Cardiac septum (tissue), 1 donor: ENCODE measurements around the gene IL25. TPM values are rescaled to one million over a fixed set of nuclear protein-coding genes. Genes with fewer than 3 reads are reported as not detected.
"Not testable (repeated sequence)": the region's sequence is repeated elsewhere in the genome, so short reads cannot be mapped to it uniquely, and the experiment has no call there.

Experiments used
- DNase-seq: peaks from one replicate; pipeline ENCODE4 v3.0.0-alpha.2; 2020; ENCODE audit warnings: low spot score
- intact Hi-C: fragments of 100-400 bp; cut with DNase I; formaldehyde crosslinking; loops from one replicate; pipeline ENCODE4 v1.14.0; 2022
- total RNA-seq: library from RNA; stranded (reverse); fragmentation: NEBNext Ultra II Directional; extraction: Animal tissue kit (Norgen Biotek cat#: 25700); gene quantifications from one replicate; pipeline ENCODE4 v1.2.1, GENCODE V29; 2021
- donor health status: DM: no; HTN: no; CAD: no.

The IL25 gene
- total RNA-seq, 1 donor from 2014 or later, result not detected

DNA sequence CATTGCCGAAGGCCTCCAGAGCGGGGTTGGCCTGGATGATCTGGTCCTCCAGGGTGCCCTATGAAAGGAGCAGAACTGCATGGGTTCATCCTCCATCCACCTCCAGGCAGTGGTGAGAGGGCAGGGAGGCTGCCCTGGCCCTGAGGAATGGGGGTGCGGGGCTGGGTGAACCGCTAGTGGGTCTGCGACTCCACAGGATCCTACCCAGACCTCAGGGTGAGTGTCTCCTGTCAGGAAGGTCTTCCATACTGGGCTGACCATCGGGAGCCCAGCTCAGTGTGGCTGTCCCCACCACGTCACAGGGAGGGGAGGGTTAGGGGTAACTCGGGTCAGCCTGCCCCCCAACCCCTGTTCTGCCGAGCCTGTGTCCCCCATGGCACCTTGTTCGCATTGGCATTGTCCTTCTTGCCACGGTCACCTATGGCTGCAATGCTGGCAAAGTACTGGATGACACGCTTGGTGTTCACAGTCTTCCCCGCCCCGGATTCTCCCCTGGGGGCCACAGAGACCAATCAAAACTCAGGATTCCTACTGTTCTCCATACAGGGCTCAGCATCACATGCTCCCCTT lies 31.8 kb downstream of the IL25 start:
- no peak for DNase-seq
- intact Hi-C loops, result no loop called here

DNA sequence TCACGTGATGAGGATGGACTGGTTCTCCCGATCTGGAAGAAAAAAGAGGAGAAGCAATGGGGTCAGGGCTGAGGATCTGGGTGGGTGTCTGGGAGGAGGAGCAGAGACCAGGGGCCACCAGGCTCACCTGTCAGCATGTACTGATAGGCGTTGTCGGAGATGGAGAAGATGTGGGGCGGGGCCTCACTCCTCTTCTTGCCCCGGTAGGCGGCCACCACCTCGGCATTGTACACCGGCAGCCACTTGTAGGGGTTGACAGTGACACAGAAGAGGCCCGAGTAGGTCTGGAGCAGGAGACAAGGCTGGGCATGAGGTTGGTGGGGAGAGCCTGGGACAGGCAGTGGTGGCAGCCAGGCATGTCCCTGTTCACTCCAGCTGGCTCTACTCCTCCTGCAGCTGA lies 32.5 kb downstream of the IL25 start:
- intact Hi-C loops, result no loop called here
- no peak for DNase-seq

DNA sequence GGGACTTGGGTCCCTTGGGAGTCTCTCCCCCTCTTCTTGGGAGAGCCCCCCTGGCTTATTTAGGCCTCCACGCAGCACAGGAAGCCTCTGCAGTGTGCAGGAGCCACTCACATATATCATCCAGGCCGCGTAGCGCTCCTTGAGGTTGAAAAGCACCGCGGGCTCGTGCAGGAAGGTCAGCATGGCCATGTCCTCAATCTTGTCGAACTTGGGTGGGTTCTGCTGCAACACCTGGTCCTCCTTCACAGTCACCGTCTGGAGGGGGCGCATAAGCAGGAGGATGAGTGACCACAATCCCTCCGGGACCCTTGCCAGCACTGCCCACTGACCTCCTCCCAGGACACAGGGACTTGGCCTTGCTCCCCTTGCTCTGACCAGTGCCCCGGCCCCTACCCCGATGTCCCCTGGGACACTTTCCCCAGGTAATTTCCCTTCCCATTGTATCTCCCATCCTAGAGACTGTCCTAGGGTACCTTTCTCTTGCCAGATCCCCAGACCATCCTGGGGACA lies 33.0 kb downstream of the IL25 start:
- intact Hi-C loops, result no loop called here
- DNase-seq, result no peak

DNA sequence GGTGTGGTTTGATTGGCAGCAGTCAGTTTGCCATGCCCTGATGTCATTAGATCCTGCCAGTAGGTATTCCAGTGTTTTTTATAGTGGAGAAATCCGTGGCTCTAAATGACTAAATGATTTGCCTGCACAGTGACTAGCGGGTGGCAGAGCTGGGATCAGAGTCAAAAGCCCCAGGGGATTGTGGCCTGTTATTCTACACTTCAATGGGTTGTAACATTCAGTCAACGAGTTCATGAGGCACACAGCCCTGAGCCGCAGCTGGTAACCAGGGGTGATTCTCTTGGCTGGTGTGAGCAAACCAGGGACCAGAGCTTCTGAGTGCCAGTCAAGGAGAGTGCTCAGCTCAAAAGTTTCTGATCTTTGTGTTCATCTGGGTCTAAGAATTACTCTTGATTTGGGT lies 33.6 kb downstream of the IL25 start:
- DNase-seq, result no peak
- intact Hi-C loops, result no loop called here

DNA sequence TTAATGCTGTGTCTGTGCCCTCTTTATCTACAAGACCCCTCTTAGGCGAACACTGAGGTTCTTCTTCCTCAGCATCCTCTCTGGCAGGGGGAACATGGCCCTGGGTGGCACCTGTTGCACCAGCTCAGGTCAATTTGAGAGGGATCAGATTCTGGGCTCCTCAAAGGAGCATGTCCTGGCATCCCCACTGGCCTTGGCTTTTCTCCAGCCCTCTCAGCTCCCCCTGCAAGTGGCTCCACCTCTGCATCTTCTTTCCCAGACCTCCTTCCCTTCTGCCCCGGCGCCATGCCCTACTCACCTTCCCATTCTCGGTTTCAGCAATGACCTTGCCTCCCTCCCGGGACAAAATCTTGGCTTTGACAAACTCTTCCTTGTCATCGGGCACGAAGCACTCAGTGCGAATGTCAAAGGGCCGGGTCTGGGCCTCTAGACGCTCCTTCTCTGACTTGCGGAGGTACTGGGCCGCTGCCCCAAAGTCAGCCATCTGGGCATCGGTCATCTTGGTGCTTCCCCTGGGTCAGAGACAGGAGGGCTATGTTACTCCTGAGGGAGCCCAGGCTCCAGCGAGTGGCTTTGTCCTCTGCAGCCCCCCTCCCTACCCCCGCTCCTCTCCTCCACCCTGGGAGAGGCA lies 34.2 kb downstream of the IL25 start:
- intact Hi-C loops, result no loop called here
- DNase-seq, result no peak

DNA sequence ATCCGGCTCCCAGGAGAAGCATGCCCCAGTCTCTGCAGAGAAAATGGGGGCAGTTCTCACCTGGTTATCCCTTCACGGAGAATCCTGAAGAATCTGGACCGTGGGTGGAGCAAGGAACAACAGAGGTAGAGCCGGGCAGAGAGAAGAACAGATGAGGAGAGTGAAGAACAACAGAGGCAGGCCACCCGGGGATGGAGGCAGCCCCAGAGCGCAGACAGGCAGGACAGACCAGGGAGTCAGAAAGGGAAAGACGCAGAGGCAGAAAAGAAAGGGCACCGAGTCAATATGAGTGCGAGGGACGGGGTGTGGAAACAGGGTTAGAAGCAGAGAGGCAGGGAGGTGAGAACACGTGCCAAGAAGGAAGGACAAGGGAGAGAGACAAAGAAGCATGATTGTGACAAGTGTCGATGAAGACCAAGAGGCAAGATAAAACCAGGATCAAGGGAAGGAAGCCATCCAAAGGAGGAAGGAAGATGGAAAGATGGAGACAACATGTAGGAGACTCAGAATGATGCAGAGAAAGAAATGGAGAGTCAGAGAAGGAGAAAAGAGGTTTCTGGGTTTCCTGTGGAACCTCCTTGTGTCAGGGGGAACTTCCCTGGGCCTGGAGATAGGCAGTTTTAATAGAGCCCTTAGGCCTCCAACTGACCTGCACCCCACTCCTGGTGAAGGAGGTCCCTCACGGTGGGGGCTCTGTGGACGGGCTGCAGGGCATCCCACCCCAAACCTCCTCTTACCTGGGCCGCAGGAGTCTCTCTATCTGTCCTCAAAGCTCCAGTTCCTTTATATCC lies 35.1 kb downstream of the IL25 start, which contains the start of gene MYH6:
TSS of gene MYH6 (minus strand) at position 758 of the 791 bp plus-strand sequence. CDS start 1,050 bp downstream, outside the sequence.
- no peak for DNase-seq
- intact Hi-C loops, result no loop called here

DNA sequence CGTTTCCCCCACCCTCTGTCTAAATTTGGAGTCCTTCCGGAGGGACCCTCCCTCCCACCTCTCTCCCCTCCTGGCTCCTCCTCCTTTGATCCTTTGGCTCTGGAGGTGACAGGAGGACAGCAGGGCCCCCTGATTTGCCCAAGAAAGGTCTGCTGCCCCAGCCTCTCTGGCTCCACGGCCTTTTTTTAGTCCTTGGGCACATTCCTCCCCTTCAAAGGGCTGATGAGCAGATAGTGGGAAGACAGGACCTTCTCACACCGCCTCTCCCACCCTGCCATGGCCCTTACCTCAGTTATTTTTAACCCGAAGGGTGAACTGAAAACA lies 35.7 kb downstream of the IL25 start:
- intact Hi-C loops, result no loop called here
- DNase-seq, result no peak

DNA sequence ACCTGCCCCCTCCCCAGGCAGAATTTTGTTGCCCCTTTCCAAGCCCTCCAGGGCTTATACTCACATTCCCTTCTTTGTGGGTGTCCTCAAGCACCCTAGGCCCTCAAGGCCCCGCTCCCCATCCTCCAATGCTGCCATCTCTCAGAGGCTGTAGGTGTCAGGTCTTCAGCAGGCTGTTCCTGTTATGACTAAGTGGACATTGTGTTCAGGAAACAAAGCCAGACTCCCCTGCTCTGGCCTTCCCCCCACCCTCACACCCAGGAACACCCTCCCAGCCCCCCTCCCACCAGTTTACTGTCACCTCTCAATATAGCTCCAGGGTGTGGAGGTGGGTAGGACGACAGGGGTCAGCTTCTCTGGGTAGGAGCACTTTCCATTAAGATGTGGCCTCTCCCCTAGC lies 36.9 kb downstream of the IL25 start:
- intact Hi-C loops, result no loop called here
- DNase-seq, result no peak

DNA sequence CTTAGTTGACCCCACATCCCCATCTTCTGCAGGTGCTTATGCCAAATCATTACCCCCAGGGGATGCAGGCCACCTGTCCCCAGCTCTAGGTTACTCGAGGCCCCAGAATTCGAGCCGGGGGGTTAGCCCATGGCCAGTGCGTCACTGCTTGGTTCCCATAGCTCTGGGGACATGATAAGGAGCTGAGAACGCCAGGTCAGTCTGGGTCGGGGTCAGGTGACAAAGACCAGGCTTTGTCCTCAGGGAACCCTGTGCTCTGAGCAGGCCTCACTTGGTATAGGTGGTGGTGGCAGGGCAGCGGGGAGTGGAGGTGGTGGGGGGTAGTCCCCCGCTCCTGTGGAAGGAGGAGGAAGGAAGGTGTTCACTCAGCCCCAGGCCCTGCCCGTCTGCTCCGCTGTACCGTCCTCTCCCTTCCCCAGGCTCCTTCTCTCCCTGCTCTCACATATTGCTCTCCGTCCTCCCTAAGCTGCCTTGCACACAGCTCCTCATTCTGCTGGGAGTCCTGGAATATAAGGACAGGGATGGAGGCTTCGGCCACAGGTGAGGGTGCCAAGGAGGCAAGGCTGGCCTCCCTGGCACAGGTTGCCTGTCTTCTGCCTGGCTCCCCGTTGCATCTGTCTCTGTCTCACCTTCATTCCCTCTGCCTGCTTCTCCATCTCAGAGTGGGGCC lies 37.5 kb downstream of the IL25 start:
- intact Hi-C loops, result no loop called here
- no peak for DNase-seq

DNA sequence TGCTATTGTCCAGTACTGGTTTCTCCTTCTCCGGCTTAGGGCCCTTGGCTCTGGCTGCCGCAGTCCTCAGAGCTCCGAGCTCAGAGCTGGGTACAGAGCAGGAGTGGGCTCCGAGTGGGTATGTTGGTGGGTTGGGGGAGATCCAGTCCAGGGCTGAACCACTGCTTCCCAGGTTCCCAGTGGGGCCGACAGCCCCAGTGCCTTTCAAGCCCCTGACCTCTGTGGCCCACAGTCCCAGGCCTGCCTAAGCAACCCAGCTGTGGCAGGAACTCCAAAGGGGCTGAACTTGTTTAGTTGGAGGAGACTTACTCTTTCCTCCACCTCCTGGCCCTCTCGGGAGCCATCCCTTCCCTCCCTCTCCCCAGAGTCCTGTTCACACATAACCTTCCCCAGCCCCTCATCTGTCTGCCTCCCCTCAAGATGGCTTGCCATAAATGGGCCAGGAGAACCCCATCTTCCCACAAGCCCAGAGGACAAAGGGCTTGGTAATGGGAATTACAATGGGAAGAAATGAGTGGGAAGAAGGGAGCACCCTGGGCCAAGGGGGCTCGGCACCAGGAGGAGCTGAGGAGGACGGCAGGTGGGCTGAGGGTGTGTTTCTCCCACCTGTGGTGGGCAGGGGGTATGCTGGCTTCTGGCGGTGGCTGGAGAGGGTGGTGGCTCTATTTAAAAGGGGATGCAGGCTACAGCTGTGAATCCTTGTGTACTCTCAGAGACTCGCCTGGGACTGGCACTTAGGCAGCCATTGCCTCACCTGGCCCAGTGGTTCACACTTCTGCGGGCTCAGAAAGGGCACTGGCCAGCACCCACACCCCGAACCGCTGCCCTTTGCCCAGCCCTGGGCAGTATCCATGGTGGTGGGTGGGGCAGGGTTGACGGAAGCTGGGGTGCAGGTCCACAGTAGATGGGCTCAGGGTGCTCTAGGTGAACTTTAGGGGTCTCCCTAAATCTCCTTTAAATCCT lies 39.2 kb downstream of the IL25 start:
- intact Hi-C loops, result no loop called here
- DNase-seq, result no peak

DNA sequence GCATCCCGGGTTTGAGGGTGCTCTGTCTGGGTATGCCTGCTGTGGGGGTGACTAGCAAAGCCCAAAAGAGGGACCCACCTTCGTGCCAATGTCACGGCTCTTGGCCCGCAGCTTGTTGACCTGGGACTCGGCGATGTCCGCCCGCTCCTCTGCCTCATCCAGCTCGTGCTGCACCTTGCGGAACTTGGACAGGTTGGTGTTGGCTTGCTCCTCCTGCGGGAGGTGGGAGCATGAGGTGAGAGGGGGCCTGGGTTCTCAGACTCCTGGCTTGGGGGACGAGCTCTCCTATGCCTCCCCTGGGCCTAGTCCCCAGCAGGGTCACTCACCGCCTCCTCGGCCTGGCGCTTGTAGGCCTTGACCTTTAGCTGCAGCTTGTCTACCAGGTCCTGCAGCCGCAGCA lies 41.1 kb downstream of the IL25 start:
- intact Hi-C loops, result no loop called here
- no peak for DNase-seq

DNA sequence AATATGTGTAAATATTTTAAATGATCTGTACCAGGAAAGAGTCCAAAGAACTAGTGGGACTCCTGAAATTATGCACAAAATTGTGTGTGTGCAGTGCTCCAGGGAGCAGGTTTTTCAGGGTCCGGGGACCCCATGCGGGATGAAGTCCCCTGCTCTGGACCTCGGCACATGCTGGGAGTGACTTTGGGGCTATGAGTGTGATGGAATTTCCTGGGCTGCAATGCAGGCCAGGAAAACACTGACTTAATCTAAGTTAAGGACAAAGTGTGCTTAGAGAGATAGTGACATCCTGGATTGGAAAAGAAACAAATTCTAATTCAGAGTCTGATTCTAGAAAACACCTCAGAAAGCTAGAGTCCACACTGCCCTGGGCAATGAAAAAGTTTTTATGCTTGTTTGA lies 41.6 kb downstream of the IL25 start:
- no peak for DNase-seq

DNA sequence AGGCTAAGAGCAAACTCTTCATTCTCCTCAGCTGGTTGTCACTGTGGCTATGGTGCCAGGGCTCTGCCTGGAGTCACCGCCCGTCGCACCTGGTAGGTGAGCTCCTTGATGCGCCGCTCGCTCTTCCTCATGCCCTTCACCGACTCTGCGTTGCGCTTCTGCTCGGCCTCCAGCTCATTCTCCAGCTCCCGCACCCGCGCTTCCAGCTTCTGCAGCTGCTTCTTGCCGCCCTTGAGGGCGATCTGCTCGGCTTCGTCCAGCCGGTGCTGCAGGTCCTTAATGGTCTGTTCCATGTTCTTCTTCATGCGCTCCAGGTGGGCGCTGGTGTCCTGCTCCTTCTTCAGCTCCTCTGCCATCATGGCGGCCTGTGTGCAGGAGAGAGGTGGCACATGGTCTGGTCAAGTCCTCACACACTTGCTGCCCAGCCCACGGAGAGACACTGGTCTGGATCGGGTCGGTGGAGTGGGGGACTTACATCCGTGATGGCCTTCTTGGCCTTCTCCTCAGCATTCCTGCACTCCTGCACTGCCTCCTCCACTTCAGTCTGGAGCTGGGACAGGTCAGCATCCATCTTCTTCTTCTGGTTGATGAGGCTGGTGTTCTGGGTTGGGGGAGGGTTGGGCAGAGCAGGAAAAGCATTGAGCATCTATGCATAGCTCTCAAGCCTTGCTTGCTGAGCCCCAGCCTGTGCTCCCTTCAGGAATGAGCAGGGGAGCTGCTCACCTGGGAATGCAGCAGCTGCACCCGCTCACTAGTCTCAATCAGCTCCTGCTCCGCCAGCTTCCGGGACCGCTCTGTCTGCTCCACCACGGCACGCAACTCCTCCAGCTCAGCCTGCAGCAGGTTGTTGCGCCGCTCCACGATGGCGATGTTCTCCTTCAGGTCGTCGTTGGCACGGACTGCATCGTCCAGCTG lies 42.6 kb downstream of the IL25 start:
- intact Hi-C loops, result no loop called here
- no peak for DNase-seq

More for the DNA sequence above, 41.6 kb downstream of the IL25 start:
- intact Hi-C loops, result no loop called here

DNA sequence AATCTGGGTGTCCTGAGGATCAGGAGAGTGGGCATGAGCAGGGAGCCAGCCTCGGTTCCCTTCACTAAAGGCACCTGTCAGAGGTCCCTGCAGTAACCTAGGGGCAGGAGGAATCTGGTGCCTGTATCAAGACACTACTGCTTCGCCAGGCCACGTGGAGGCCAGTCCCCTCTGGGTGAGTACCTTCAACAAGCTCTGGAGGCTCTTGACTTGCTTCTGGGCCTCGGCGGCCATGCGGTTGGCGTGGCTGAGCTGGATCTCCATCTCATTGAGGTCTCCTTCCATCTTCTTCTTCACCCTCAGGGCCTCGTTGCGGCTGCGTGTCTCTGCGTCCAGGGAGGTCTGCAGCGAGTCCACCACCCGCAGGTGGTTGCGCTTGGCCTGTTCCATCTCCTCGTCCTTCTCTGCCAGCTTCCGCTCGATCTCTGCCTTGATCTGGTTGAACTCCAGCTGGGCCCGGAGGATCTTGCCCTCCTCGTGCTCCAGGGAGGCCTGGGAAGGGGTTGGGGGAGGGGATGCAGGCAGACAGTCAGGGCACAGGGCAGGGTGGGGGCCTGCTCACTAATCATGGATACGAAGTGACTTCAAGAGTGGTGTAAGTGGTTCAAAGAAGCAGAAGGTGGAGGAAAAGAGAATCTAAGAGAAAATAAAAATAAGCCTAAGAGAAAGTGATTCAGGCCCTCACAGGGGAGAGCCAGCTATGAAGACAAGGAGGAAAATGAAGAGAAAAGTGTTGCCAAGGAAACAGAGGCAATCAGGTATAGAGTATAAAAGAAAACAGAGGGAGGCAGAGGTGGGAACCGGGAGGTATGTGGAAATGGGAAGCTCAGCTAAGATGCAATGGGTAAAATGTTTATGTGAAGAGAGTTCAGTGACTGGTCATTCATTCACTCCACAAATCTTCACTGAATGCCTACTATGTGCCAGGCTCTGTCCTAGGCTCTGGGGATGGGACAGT lies 43.5 kb downstream of the IL25 start:
- DNase-seq, result no peak
- intact Hi-C loops, result no loop called here

DNA sequence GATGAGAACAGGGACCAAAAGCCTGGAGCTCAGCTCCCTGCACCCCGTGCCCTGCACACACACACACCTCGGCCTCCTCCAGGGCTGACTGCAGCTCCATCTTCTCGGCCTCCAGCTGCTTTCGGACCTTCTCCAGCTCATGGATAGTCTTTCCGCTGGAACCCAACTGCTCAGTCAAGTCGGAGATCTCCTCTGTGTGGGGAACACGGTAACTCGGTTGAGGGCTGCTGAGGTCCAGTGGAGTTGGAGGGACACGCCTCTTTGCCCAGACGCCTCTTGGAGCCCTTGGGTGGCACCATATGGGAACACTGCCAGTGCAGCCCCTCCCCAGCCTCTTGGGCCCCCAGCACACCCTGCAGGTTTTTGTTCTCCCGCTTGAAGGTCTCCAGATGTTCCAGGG lies 44.2 kb downstream of the IL25 start:
- no peak for DNase-seq

DNA sequence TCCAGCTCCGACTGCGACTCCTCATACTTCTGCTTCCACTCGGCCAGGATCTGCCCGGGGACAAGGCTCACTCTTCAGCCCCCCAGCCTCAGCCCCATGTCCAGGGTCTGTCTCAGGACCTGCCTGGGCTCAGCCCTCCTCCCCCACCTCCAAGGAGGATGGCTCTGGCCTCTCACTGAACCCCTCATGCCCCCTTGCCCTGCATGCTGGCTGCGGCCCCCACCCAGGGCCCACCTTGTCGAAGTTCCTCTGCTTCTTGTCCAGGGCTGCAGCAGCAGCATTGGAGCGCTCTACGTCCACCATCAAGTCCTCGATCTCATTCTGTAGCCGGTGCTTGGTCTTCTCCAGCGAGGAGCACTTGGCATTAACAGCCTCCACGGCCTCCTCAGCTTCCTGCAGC lies 44.7 kb downstream of the IL25 start:
- DNase-seq, intact Hi-C loops: not testable (repeated sequence)

More for the DNA sequence above, 44.2 kb downstream of the IL25 start:
- intact Hi-C loops, result no loop called here

DNA sequence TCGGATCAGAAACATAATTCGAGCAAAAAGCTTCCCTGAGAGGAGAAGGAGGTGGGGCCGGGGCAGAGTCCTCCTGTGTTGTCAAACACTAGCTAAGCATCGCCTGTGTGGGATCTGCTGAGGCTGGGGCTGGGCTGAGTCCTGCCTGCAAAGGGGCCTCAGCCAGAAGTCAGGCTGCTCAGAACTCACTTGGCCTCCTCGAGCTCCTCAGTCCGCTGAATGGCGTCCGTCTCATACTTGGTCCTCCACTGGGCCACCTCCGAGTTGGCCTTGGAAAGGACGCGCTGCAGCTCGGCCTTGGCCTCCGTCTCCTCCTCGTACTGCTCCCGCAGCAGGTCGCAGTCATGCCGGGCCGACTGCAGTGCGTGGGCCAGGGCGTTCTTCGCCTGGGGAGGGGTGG lies 45.4 kb downstream of the IL25 start:
- DNase-seq, result no peak
- intact Hi-C loops, result no loop called here
